ENCODE results near the gene RAB27B.

RAB27B gene

GRCh38 chr18:54859667-54860421 is 31.6 kb downstream of the RAB27B start:
- in situ Hi-C loops (cut with MboI; ENCODE audit: low sequenced_read_pairs): no loop called here

- in situ Hi-C loops (cut with MboI; ENCODE audit: low sequenced_read_pairs): no loop called here
Observed at GRCh38 chr18:54860941-54861340, 32.7 kb downstream of the RAB27B start.

GRCh38 chr18:54867131-54867530 is 38.9 kb downstream of the RAB27B start:
- in situ Hi-C loops (cut with MboI; ENCODE audit: low sequenced_read_pairs): no loop called here

GRCh38 chr18:54871231-54871630 is 43.0 kb downstream of the RAB27B start:
- in situ Hi-C loops (cut with MboI; ENCODE audit: low sequenced_read_pairs): no loop called here

- in situ Hi-C loops (cut with MboI; ENCODE audit: low sequenced_read_pairs): no loop called here
Observed at GRCh38 chr18:54872681-54873080, 44.4 kb downstream of the RAB27B start.

- in situ Hi-C loops (cut with MboI; ENCODE audit: low sequenced_read_pairs): no loop called here
Observed at GRCh38 chr18:54873884-54874255, 45.6 kb downstream of the RAB27B start.

GRCh38 chr18:54875063-54875462 is 46.8 kb downstream of the RAB27B start:
- in situ Hi-C loops (cut with MboI; ENCODE audit: low sequenced_read_pairs): no loop called here

GRCh38 chr18:54877076-54877475 is 48.8 kb downstream of the RAB27B start:
- in situ Hi-C loops (cut with MboI; ENCODE audit: low sequenced_read_pairs): no loop called here

GRCh38 chr18:54878159-54878622 is 49.9 kb downstream of the RAB27B start:
- in situ Hi-C loops (cut with MboI; ENCODE audit: low sequenced_read_pairs): no loop called here

- in situ Hi-C loops (cut with MboI; ENCODE audit: low sequenced_read_pairs): no loop called here
Observed at GRCh38 chr18:54878659-54879358, 50.5 kb downstream of the RAB27B start.

GRCh38 chr18:54879691-54880090 is 51.4 kb downstream of the RAB27B start:
- in situ Hi-C loops (cut with MboI; ENCODE audit: low sequenced_read_pairs): no loop called here

- in situ Hi-C loops (cut with MboI; ENCODE audit: low sequenced_read_pairs): no loop called here
Observed at GRCh38 chr18:54880395-54881105, 52.3 kb downstream of the RAB27B start.

GRCh38 chr18:54881229-54881768 is 53.0 kb downstream of the RAB27B start:
- in situ Hi-C loops (cut with MboI; ENCODE audit: low sequenced_read_pairs): no loop called here

- in situ Hi-C loops (cut with MboI; ENCODE audit: low sequenced_read_pairs): no loop called here
Observed at GRCh38 chr18:54882318-54882717, 54.0 kb downstream of the RAB27B start.

GRCh38 chr18:54883816-54884604 is 55.7 kb downstream of the RAB27B start:
- in situ Hi-C loops (cut with MboI; ENCODE audit: low sequenced_read_pairs): no loop called here

- in situ Hi-C loops (cut with MboI; ENCODE audit: low sequenced_read_pairs): no loop called here
Observed at GRCh38 chr18:54888378-54888777, 60.1 kb downstream of the RAB27B start.

- in situ Hi-C loops (cut with MboI; ENCODE audit: low sequenced_read_pairs): no loop called here
Observed at GRCh38 chr18:54888933-54889332, 60.7 kb downstream of the RAB27B start.

- in situ Hi-C loops (cut with MboI; ENCODE audit: low sequenced_read_pairs): no loop called here
Observed at GRCh38 chr18:54899500-54899899, 71.2 kb downstream of the RAB27B start.

- in situ Hi-C loops (cut with MboI; ENCODE audit: low sequenced_read_pairs): no loop called here
Observed at GRCh38 chr18:54900290-54900689, 72.0 kb downstream of the RAB27B start.

- in situ Hi-C loops (cut with MboI; ENCODE audit: low sequenced_read_pairs): no loop called here
Observed at GRCh38 chr18:54904581-54904980, 76.3 kb downstream of the RAB27B start.

- in situ Hi-C loops (cut with MboI; ENCODE audit: low sequenced_read_pairs): no loop called here
Observed at GRCh38 chr18:54905629-54906028, 77.4 kb downstream of the RAB27B start.
